GM19324 (cell line): ENCODE measurements around the gene ESYT2.
"Not testable (repeated sequence)": the region's sequence is repeated elsewhere in the genome, so short reads cannot be mapped to it uniquely, and the experiment has no call there.

Experiments used
- ATAC-seq: cut with Tn5 transposase; IDR thresholded peaks from one replicate; pipeline ENCODE4 v1.9.1; 2021; ENCODE audit warnings: mild to moderate bottlenecking, moderate library complexity; ENCODE audit not compliant: unreplicated experiment, low FRiP score

ESYT2 gene

DNA sequence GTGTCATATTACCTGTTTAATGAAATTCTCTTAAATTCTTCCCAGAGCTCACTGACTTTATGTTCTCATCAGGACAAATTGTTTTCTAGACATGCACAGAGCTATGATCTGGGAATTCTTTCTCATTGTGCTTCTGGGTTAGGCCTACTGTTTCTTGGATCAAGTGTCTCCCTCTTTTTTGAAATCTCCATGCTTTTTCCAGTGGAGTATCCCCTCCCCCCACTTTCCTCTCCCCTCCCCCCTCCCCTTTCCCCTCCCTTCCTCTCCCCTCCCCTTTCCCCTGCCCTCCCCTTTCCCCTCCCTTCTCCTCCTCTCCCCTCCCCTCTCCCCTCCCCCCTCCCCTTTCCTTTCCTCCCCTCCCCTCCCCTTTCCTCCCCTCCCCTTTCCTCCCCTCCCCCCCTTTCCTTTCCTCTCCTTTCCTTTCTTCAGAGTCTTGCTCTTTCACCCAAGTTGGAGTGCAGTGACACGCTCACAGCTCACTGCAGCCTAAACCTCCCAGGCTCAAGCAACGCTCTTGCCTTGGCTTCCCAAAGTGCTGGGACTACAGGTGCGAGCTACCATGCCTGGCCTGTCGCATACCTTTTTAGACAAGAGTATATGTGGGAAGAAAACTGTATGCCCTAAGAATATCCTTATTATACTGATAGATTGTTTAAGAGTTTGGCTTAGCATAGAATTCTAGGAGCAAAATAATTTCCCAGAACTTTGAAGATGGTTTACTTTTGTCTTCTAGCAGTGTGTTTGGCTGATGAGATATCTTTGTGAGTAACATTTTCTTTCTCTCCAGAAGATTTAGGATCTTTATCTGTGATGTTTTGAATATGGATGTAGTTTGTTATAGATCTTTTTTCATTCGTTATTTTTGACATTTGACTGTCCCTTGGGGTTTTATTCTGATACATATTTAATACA lies 29.5 kb upstream of the ESYT2 start:
- no peak for ATAC-seq

DNA sequence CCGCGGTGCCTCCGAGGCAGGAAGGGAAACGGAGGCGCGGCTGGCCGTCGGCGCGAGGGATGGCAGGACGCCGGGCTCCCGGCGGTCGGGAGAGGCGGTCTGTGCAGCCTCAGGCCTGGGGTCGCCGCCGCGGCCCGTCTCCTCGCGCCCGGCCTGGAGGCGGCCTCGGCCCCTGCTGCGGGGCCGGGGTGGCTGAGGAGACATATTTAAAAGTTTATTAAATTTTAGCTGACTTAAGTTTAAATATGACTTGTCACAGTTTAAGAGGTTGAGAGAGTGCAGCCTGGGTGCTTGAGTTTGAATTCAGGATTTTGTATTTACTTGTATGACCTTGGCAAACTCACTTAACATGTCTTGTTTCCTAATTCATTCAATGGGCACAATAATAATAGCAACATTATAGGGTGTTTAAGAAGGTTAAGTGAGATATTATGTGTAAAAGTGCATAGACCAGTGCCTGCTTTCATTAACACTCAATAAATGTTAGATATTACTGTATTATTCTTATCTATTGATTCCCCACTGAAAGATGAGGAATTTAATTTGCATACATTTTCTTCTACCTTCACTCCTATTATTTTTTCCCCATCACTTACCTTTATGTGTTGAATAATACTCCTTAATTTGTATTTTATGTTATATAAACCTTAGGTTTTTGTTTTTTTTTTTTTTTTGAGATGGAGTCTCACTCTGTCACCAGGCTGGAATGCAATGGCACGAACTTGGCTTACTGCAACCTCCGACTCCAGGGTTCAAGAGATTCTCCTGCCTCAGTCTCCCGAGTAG lies 27.8 kb upstream of the ESYT2 start:
- no peak for ATAC-seq

DNA sequence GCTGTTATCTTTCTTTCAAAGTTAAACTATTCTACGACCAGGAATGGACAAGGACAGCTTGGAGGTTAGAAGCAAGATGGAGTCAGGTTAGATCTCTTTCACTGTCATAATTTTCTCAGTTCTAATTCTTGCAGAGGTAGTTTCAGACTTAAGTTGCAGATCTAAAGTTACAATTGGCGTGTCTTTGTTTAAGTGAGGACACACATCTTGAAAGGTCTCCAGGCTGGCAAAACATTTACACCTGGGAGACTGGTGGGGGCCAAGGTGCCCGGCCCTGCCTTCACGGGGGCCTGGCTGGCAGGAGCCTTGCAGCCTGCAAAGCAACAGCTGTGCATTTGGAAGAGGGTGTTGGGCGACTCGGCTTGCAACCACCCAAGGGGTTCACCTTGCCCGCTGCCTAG lies 25.4 kb upstream of the ESYT2 start:
- ATAC-seq: no peak

DNA sequence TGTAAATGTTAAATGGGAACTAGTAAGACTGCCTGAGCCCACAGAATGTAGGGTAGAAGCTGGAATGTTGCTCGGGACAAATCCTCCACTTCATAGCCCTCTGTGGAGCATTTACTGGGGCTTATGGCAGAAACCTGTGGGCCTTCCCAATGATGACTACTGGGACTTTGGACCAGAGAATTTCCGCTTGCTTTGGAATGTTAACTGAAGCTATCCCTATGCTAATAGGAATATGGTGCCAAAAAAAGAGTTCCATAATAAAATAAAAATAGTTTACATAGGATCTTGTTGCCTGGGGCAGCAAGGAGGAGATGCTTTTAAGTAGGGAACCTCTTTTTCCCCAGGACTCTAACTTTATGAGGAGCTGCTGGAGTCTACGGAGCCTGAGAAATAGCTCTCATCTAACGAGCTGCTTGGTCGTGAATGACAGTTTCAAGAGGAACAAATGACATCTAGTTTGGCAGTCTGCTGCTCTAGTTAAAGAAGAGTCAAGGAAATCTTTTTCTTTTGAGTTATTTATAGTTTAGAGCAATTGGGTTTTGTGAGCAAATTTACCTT lies 21.3 kb upstream of the ESYT2 start:
- ATAC-seq: no peak

DNA sequence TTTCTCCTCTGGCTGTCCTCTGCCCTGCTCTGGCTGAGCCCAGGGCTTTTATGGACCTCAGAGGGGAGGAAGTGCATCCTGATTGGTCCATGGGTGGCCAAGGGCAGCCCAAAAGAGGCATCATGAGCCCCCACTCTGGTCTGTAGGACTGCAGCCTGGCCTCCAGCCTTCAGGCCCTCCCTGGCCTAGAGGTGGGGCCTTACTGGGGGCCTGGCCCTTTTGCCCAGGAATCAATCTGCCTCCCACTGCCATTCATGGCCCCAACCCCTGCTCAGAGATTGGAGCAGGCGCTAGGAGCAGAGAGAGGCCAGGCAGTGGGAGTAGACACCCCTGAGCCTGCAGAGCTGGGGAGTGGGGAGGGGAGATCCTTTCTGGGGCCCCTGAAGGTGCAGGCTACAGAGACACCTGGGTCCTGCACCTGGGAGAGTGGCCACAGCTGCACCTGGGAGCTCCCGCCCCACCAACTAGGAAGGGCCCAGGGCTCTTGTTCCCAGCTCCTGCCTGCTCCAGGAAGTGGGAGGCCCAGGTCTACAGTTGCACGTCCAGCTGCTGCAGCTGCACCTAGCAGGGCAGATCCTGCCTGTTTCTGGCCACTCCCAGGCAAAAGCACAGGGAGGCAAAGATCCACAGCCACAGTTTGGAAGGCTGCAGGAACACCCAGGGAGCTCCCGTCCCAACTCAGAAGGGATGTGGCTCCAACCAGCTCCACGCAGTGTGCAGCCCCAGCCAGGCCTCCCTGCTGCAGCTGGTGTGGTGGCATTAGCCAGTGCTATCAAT lies 20.6 kb upstream of the ESYT2 start:
- ATAC-seq: no peak

DNA sequence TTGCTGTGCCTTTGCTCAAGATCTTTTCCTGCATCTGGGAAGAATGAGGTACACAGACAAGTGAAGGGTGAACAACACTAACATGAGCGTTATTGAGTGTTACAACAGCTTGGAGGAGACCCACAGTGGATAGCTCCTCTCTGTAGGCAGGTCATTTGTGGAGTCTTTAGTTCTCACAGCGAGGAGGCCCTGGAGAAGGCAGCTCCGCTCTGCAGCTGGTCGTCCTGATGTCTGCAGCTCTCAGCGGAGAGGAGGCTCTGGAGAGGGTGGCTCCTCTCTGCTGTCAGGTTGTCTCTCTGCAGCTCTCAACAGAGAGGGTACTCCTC lies 20.1 kb upstream of the ESYT2 start:
- no peak for ATAC-seq

- no peak for ATAC-seq
Observed at GRCh38 chr7:158847451-158847866, 18.1 kb upstream of the ESYT2 start.

DNA sequence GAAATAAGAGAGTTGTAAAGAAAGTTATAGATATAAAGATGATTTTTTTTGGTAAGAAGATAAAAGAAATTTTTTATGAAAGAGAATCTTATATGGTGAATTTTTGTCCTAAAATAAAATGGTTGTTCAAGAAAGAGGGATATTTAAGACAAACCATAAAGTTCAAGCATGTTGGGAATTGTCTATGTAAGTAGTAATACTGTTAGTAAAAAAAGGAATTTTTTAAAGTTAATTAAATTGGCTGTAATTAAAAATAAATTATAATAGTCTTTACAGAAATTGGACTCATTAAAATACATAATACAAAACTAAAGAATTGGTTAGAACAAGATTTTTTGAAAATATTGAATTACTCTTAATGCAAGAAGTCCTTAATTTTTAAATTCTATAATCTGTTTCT lies 17.0 kb upstream of the ESYT2 start:
- ATAC-seq: no peak

- ATAC-seq: no peak
Observed at GRCh38 chr7:158843771-158844170, 14.5 kb upstream of the ESYT2 start.

DNA sequence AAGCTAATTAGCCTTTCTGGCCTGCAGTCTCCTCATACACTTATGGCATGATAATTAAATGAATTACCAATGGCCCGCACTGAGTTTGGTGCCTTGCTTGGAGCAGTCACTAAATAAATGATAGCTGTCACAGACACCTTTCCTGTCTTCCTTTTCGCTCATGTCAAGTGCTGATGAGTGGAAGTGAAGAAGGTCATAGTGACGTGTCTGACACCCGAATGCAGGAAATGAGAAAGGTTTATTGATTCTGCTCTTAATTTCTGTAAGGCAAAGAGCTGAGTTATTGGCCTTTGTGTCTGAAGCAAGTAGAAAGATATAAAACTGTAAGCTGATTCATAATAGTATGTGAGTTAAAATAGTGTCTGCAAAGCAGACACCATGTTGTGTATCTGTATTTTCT lies 13.2 kb upstream of the ESYT2 start:
- ATAC-seq: no peak

- ATAC-seq: no peak
Observed at GRCh38 chr7:158840604-158841003, 11.3 kb upstream of the ESYT2 start.

DNA sequence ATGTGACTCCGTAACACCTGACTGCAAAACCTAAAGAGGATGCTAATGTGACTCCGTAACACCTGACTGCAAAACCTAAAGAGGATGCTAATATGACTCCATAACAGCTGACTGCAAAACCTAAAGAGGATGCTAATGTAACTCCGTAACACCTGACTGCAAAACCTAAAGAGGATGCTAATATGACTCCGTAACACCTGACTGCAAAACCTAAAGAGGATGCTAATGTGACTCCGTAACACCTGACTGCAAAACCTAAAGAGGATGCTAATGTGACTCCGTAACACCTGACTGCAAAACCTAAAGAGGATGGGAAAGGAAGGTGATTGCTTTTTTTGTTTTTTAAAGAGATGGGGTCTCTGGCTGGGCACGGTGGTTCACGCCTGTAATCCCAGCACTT lies 9.9 kb upstream of the ESYT2 start:
- not testable (repeated sequence) for ATAC-seq

DNA sequence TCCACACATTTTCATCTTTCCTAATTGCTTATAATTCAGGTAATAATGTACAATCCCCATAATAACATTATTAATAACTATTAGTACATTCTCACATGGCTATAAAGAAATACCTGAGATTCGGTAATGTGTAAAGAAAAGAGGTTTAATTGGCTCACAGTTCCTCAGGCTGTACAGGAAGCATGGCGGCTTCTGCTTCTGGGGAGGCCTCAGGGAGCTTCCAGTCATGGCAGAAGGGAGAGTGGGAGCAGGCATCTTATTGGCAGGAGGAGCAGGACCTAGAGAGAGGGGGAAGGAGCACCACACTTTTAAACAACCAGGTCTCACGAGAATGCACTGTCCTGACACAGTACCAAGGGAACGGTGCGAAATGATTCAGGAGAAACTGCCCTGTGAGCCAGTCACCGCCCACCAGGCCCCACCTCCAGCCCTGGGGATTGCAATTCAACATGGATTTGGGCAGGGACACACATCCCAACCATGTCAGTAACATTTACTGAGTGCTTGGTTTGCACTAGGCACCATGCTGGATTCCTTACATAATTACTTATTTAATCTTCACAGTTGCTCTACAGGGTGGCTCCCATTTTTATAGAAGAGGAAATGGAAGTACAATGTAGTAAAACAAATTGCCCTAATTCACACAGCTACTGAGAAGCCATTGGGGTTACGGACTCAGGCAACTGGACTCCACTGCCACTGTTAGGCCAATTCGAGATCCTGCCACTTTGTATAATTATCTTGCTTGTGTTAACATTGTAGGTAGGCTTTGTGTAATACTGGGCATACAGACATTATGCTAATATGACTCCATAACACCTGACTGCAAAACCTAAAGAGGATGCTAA lies 8.7 kb upstream of the ESYT2 start:
- no peak for ATAC-seq

GRCh38 chr7:158836692-158837091 lies 7.4 kb upstream of the ESYT2 start:
- no peak for ATAC-seq

GRCh38 chr7:158834878-158835784 lies 5.8 kb upstream of the ESYT2 start:
- no peak for ATAC-seq

DNA sequence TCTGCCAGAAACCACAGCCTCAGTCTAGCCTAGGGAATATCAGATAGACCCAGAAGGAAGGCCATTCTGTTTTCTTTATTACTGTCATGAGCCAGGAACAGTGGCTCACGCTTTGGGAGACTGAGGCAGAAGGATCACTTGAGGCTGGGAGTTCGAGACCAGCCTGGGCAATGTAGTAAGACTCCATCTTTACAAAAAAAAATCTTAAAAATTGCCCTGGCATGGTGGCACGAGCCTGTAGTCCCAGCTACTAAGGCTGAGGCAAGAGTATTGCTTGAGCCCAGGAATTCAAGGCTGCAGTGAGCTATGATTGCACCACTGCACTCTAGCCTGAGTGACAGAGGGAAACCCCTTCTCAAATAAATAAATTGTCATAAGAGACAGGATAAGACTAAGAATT lies 3.7 kb upstream of the ESYT2 start:
- ATAC-seq: no peak

- ATAC-seq: no peak
Observed at GRCh38 chr7:158831738-158832091, 2.4 kb upstream of the ESYT2 start.

GRCh38 chr7:158830211-158830723 lies 958 bp upstream of the ESYT2 start:
- ATAC-seq: no peak

- peak; percentile 57 for ATAC-seq
Observed at GRCh38 chr7:158829021-158829341, 328 bp downstream of the ESYT2 start.
